HFFc6 (cell line): Measurements from ENCODE around the gene RPS6KC1. TPM values are rescaled to one million over a fixed set of nuclear protein-coding genes. Genes with fewer than 3 reads are reported as not detected.

Experiments
- DNase-seq: peaks from one replicate; pipeline ENCODE4 v3.0.0-alpha.2; 2018
- H3K27ac Mint-ChIP-seq: 2 replicates; pipeline ENCODE4 v1.8.0; 2020; ENCODE audit warnings: mild to moderate bottlenecking, mixed read lengths
- H3K27me3 Mint-ChIP-seq: 2 replicates; pipeline ENCODE4 v1.8.0; 2021; ENCODE audit warnings: mild to moderate bottlenecking, moderate library complexity, mixed read lengths; ENCODE audit not compliant: insufficient read depth
- H3K36me3 Mint-ChIP-seq: 2 replicates; pipeline ENCODE4 v1.8.0; 2021; ENCODE audit warnings: low read depth, mixed read lengths
- H3K4me1 Mint-ChIP-seq: 2 replicates; pipeline ENCODE4 v1.8.0; 2020; ENCODE audit warnings: low read depth, mixed read lengths
- H3K4me3 Mint-ChIP-seq: 2 replicates; pipeline ENCODE4 v1.8.0; 2020; ENCODE audit warnings: mild to moderate bottlenecking, moderate library complexity, mixed read lengths
- H3K9me3 Mint-ChIP-seq: 2 replicates; pipeline ENCODE4 v1.8.0; 2020; ENCODE audit warnings: mild to moderate bottlenecking, mixed read lengths
- CTCF ChIP-seq: fragments of 200-600 bp; sonication (generic); IDR thresholded peaks from 2 replicates; pipeline ENCODE4 v1.5.0; 2021; ENCODE audit warnings: antibody characterized with exemption, mild to moderate bottlenecking
- total RNA-seq, 6 experiments: library from RNA; stranded (reverse); fragmentation: NEBNext Ultra II Directional; extraction: Animal tissue kit (Norgen Biotek cat#: 25700); gene quantifications; 2 replicates in 1 of 6; 3 replicates in 5 of 6; pipeline ENCODE4 v1.2.3, GENCODE V29; 2021

The RPS6KC1 gene
- total RNA-seq, 6 experiments from 2014 or later, result 15.6 to 18.3 (median 17.3) TPM

DNA sequence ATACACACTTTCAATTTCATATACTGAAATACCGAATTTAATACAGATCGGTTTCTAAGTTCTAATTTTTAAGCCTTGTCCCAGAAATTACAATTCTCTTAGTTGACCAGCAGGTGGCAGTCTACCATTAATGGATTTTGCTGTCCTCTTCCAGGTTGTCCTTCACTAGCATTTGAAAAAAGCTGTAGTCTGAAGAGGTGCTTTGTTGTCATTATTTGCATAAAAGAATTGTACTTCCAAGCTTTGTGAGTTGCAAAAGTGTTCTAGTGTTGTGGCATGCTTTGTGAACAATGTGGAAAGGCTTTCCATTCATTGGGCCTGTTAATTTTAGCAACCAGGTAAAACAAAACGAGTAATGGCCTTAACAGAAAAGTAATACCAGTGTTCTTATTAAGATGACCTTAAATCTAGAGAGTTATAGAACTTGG, 193.6 kb downstream of the RPS6KC1 start:
- Mint-ChIP-seq H3K9me3 (no peaks in the 10 kb centered on the region), H3K27me3 (no peaks in the 10 kb centered on the region), H3K36me3 (no peaks in the 10 kb centered on the region), H3K27ac (no peak overlapping the region), H3K4me3 (no peak overlapping the region), H3K4me1 (no peaks in the 10 kb centered on the region)
- peak; percentile 49 for DNase-seq
- TF ChIP-seq CTCF, result peak; percentile 96

DNA sequence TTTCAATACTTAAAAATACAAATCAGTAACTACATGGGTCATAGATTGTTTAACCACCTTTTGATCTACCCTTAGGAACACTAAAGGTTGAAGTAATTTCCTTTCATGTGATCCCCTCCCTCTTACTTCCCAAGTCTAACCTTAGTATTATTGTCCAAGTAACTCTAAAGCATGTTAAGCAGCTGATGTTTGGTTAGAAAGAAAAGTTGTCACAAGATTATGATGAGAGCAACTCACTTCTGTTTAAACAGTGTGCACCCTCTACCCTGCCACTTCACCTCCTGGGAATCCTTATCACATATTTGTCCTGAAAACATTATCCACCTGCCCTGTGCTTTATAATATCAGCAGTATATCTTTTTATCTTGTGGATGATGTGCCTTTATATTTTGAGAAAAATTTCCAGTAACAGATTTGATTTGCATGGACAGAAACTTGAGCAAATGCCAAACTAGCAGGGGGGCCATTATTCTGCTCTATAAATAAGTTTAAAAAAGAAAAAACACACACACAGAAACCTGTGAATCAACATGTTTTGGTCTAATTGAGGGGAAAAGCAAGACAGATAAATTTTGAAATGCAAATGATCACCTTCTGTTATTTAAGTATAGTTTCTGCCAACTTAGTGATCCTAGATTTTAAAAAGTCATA, 194.3 kb downstream of the RPS6KC1 start:
- no peaks in the 10 kb centered on the region for H3K9me3 Mint-ChIP-seq
- no peaks in the 10 kb centered on the region for H3K27me3 Mint-ChIP-seq
- TF ChIP-seq CTCF, result no peak
- no peaks in the 10 kb centered on the region for H3K36me3 Mint-ChIP-seq
- no peak overlapping the region for H3K27ac Mint-ChIP-seq
- H3K4me3 Mint-ChIP-seq, result no peak overlapping the region
- no peaks in the 10 kb centered on the region for H3K4me1 Mint-ChIP-seq
- DNase-seq, result no peak

- no peaks in the 10 kb centered on the region for H3K4me1 Mint-ChIP-seq
- H3K36me3 Mint-ChIP-seq, result no peaks in the 10 kb centered on the region
- no peaks in the 10 kb centered on the region for H3K9me3 Mint-ChIP-seq
- no peak overlapping the region for H3K4me3 Mint-ChIP-seq
- H3K27me3 Mint-ChIP-seq, result no peaks in the 10 kb centered on the region
- TF ChIP-seq CTCF, result no peak
- H3K27ac Mint-ChIP-seq, result no peak overlapping the region
- no peak for DNase-seq
Measured at GRCh38 chr1:213247038-213247437, 196.0 kb downstream of the RPS6KC1 start.

GRCh38 chr1:213249395-213249794, 198.4 kb downstream of the RPS6KC1 start:
- DNase-seq, result no peak
- Mint-ChIP-seq H3K9me3 (no peaks in the 10 kb centered on the region), H3K36me3 (no peaks in the 10 kb centered on the region), H3K27ac (no peak overlapping the region), H3K4me3 (no peak overlapping the region), H3K4me1 (no peaks in the 10 kb centered on the region), H3K27me3 (no peaks in the 10 kb centered on the region)
- no peak for TF ChIP-seq CTCF

DNA sequence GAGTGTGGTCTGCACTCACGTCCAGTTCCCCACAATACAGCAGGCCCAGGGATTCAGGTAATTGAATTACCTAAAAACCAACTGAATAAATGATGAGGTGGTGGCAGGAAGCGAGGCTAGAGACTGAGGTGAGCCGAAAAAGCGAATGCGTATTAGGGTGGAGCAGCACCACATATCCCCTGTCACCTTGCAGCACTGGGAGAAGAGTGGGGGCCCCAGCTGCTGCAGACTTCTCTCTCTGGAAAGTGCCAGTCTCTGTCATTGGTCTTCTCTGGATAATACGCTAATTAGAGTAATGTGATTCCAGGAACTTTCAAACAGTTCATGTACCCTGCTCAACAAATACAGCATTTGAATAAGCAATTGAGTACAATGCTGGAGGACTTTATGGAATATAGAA, 199.0 kb downstream of the RPS6KC1 start:
- Mint-ChIP-seq H3K36me3 (no peaks in the 10 kb centered on the region), H3K4me3 (no peak overlapping the region), H3K9me3 (no peaks in the 10 kb centered on the region), H3K27ac (no peak overlapping the region), H3K27me3 (no peaks in the 10 kb centered on the region), H3K4me1 (no peaks in the 10 kb centered on the region)
- no peak for TF ChIP-seq CTCF
- no peak for DNase-seq
